Pulmonary artery endothelial cell (primary cell): ENCODE measurements around the gene ZBTB49. TPM values are rescaled to one million over a fixed set of nuclear protein-coding genes. Genes with fewer than 3 reads are reported as not detected.

ENCODE experiments used
- DNase-seq: peaks from one replicate; pipeline ENCODE4 v3.0.0-alpha.2; 2011; ENCODE audit warnings: low read depth, low spot score
- total RNA-seq: library from RNA; depleted of rRNA; stranded (reverse); fragments of >200 nt; gene quantifications from 2 replicates; pipeline ENCODE4 v1.2.3, GENCODE V29; 2014

The ZBTB49 gene
- total RNA-seq, 1 donor from 2014 or later = 3.4 TPM

GRCh38 chr4:4277531-4277930, 12.5 kb upstream of the ZBTB49 start:
- no peak for DNase-seq

- no peak for DNase-seq
Observed at GRCh38 chr4:4281787-4282186, 8.3 kb upstream of the ZBTB49 start.

- DNase-seq = no peak
Observed at GRCh38 chr4:4284827-4285618, 5.0 kb upstream of the ZBTB49 start.

GRCh38 chr4:4288098-4288497, 2.0 kb upstream of the ZBTB49 start:
- DNase-seq = no peak

GRCh38 chr4:4289055-4289454, 996 bp upstream of the ZBTB49 start:
- no peak for DNase-seq

- DNase-seq = no peak
Observed at GRCh38 chr4:4289597-4289940, 482 bp upstream of the ZBTB49 start.

- no peak for DNase-seq
Observed at GRCh38 chr4:4293279-4293678, 3.2 kb downstream of the ZBTB49 start.

- no peak for DNase-seq
Observed at GRCh38 chr4:4296283-4296846, 6.3 kb downstream of the ZBTB49 start.

GRCh38 chr4:4299006-4299405, 9.0 kb downstream of the ZBTB49 start:
- DNase-seq = no peak

- DNase-seq = no peak
Observed at GRCh38 chr4:4302001-4302400, 11.9 kb downstream of the ZBTB49 start.

GRCh38 chr4:4302416-4302815, 12.4 kb downstream of the ZBTB49 start:
- DNase-seq = no peak

- no peak for DNase-seq
Observed at GRCh38 chr4:4306920-4307319, 16.9 kb downstream of the ZBTB49 start.

- no peak for DNase-seq
Observed at GRCh38 chr4:4308800-4309441, 18.9 kb downstream of the ZBTB49 start.

- DNase-seq = no peak
Observed at GRCh38 chr4:4311193-4311592, 21.1 kb downstream of the ZBTB49 start.

GRCh38 chr4:4315461-4316149, 25.6 kb downstream of the ZBTB49 start:
- no peak for DNase-seq

- DNase-seq = no peak
Observed at GRCh38 chr4:4316150-4316495, 26.1 kb downstream of the ZBTB49 start.

- no peak for DNase-seq
Observed at GRCh38 chr4:4317496-4318232, 27.6 kb downstream of the ZBTB49 start.

GRCh38 chr4:4320528-4320927, 30.5 kb downstream of the ZBTB49 start:
- DNase-seq = no peak

GRCh38 chr4:4320951-4321714, 31.1 kb downstream of the ZBTB49 start:
- no peak for DNase-seq

- no peak for DNase-seq
Observed at GRCh38 chr4:4321951-4322688, 32.1 kb downstream of the ZBTB49 start.
